ENCODE results near the gene FRRS1.

FRRS1 gene

DNA sequence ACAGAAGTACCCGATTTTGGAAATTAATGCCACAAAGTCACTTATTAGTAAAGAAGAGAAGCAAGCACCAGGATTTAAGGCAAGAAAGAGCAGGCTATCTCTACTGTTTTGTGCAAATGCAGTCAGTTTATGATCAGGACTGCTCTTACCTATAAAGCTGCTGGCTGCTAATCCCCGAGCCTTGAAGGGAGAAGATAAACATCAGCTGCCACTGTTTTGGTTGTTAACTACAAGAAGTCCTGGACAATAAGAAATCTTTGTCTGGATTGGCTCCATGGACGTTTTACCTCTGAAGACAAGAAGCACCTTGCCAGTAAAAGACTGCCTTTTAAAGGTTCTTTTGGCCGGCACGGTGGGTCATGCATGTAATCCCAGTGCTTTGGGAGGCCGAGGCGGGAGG, 21.4 kb downstream of the FRRS1 start:
- Histone ChIP-seq H3K27ac (ENCODE audit: extremely low read depth, low read depth, low read length) (no peak overlapping the region), H3K4me1 (ENCODE audit: control insufficient read depth, insufficient read depth, low read length) (no peaks in the 10 kb centered on the region), H3K9me3 (ENCODE audit: control insufficient read depth, insufficient read depth, low read depth, low read length) (no peaks in the 10 kb centered on the region), H3K4me3 (ENCODE audit: low read depth, low read length) (no peak overlapping the region), H3K36me3 (ENCODE audit: control insufficient read depth in 2 of 2, insufficient read depth in 1 of 2, low read length in 2 of 2) (peaks cover 0 to 12% of the 10 kb centered on the region in 2 experiments; a peak in 1 of 3 replicates)
- peak; percentile 42; the same call in 1 of the 2 replicates for TF ChIP-seq FEZF1 (tag by site-specific recombination; IDR thresholded peaks at IDR 0.05)
- TF ChIP-seq ZNF701 (tag by site-specific recombination; IDR thresholded peaks at IDR 0.05), result no peak
- ChIA-PET CTCF (no interaction called here), POLR2A (no interaction called here)

DNA sequence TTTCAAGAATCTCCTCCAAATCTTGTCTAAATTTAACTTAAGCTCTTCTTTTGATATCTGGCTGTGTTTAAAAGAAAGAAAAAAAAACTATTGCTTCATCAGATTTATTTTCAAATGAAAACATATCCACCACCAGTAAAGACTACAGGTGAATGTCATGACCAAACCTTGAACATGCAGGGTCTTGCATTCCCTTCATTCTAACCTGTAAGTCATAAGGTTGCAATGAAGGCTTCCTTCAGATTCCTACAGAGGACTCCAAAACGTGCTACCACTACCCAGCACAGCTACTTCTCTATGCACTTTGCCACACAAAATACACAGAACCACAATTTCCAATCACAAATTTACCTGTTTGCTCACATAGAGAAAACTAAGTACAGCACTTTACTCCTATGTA, 26.3 kb downstream of the FRRS1 start:
- CTCF ChIA-PET, result interaction anchor here (0.6 to 3.6 kb wide), 2 partner anchors 11 to 33 kb away, joined by 3 to 8 read pairs; no protein-coding TSS in a partner anchor
- TF ChIP-seq ZNF426 (tag by site-specific recombination; IDR thresholded peaks at IDR 0.05) (no peak), ZFP3 (tag by site-specific recombination; IDR thresholded peaks at IDR 0.05; ENCODE audit: low read depth) (no peak), GLI4 (tag by site-specific recombination; IDR thresholded peaks at IDR 0.05) (no peak), ZFP37 (tag by site-specific recombination; IDR thresholded peaks at IDR 0.05) (no peak), SETDB1 (IDR thresholded peaks at IDR 0.05; ENCODE audit: insufficient read length, low read length) (no peak), ZNF558 (tag by site-specific recombination; IDR thresholded peaks at IDR 0.05) (no peak), ZNF513 (tag by site-specific recombination; IDR thresholded peaks at IDR 0.05) (no peak), ZNF157 (tag by site-specific recombination; IDR thresholded peaks at IDR 0.05) (no peak)
- TF ChIP-seq, protein P1, sequence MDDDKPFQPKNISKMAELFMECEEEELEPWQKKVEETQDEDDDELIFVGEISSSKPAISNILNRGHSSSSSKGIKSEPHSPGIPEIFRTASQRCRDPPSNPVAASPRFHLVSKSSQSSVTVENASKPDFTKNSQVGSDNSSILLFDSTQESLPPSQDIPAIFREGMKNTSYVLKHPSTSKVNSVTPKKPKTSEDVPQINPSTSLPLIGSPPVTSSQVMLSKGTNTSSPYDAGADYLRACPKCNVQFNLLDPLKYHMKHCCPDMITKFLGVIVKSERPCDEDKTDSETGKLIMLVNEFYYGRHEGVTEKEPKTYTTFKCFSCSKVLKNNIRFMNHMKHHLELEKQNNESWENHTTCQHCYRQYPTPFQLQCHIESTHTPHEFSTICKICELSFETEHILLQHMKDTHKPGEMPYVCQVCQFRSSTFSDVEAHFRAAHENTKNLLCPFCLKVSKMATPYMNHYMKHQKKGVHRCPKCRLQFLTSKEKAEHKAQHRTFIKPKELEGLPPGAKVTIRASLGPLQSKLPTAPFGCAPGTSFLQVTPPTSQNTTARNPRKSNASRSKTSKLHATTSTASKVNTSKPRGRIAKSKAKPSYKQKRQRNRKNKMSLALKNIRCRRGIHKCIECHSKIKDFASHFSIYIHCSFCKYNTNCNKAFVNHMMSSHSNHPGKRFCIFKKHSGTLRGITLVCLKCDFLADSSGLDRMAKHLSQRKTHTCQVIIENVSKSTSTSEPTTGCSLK (tag by site-specific recombination; IDR thresholded peaks at IDR 0.05), result no peak

DNA sequence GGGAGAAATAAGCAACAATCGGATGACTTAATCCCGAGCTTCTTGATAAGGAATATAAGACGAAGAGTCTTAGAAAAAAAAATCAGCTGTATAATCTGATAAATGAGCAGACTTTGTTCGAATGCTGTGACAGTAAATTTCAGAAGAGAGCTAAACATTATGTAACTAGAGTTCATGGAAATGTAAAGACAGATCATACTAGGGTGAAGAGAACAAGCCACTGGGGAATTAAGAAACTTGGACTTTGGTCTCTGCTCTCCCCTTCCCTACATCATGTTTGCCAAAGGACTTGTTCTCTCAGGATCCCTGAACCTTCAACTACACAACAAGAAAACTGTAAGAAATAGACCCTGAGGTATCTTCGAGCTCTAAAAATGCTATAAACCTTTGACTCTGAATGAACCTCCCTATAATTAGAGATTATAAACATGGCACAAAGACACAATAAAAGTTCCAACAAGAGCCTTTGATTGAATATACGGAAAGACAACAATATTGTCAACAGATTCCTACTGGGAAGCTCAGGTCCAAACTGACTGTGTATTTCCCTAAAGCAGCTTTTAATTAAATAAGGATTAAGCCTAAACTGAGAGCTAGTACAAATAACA, 27.5 kb downstream of the FRRS1 start:
- Histone ChIP-seq H3K27ac (ENCODE audit: extremely low read depth, low read depth, low read length) (no peak overlapping the region), H3K4me3 (ENCODE audit: low read depth, low read length) (no peak overlapping the region), H3K4me1 (ENCODE audit: control insufficient read depth, insufficient read depth, low read length) (no peaks in the 10 kb centered on the region), H3K9me3 (ENCODE audit: control insufficient read depth, insufficient read depth, low read depth, low read length) (no peaks in the 10 kb centered on the region), H3K36me3 (ENCODE audit: control insufficient read depth in 2 of 2, insufficient read depth in 1 of 2, low read length in 2 of 2) (peaks cover 0 to 10% of the 10 kb centered on the region in 2 experiments)
- CTCF ChIA-PET, result interaction anchor here (0.6 to 3.6 kb wide), 4 partner anchors 10 to 670 kb away, joined by 3 to 8 read pairs (median 4); no protein-coding TSS in a partner anchor
- POLR2A ChIA-PET, result no interaction called here
- TF ChIP-seq ZNF202 (tag by site-specific recombination; IDR thresholded peaks at IDR 0.05; ENCODE audit: borderline replicate concordance) (no peak), ZNF707 (tag by site-specific recombination; IDR thresholded peaks at IDR 0.05) (no peak), GFI1B (tag by site-specific recombination; IDR thresholded peaks at IDR 0.05) (no peak), ZNF239 (tag by site-specific recombination; IDR thresholded peaks at IDR 0.05) (no peak), HOXA7 (CRISPR knock-in tag; IDR thresholded peaks at IDR 0.05; ENCODE audit: borderline replicate concordance) (no peak), FEZF1 (tag by site-specific recombination; IDR thresholded peaks at IDR 0.05) (no peak), ZNF501 (tag by site-specific recombination; IDR thresholded peaks at IDR 0.05) (no peak), ZNF24 (tag by site-specific recombination; IDR thresholded peaks at IDR 0.05) (no peak)

More for the DNA sequence above, 26.3 kb downstream of the FRRS1 start:
- H3K9me3 ChIP-seq (ENCODE audit: control insufficient read depth, insufficient read depth, low read depth, low read length), result no peaks in the 10 kb centered on the region
- H3K27ac ChIP-seq (ENCODE audit: extremely low read depth, low read depth, low read length), result no peak overlapping the region
- no peak overlapping the region for H3K4me3 ChIP-seq (ENCODE audit: low read depth, low read length)
- H3K36me3 ChIP-seq (ENCODE audit: control insufficient read depth in 2 of 2, insufficient read depth in 1 of 2, low read length in 2 of 2), result peaks cover 0 to 10% of the 10 kb centered on the region in 2 experiments
- POLR2A ChIA-PET, result no interaction called here
- H3K4me1 ChIP-seq (ENCODE audit: control insufficient read depth, insufficient read depth, low read length), result no peaks in the 10 kb centered on the region

Measured in HEK293 (cell line).